WTC11 (cell line): ENCODE data around the gene SLC6A14. TPM values are rescaled to one million over a fixed set of nuclear protein-coding genes. Genes with fewer than 3 reads are reported as not detected.

Experiments
- ATAC-seq: fragments of 200-7000 bp; cut with Tn5 transposase; 2 replicates; pipeline ENCODE4 v1.10.0; 2021; ENCODE audit warnings: mild to moderate bottlenecking, moderate library complexity
- CTCF ChIA-PET: fragments of 300-600 bp; sonication (Branson Sonifier 250); formaldehyde crosslinking; loops from one replicate; lab custom pipeline; 2021; ENCODE audit warnings: antibody characterized with exemption; lab: Charles Lee
- POLR2A ChIA-PET: fragments of 350-600 bp; sonication (Branson Sonifier 250); formaldehyde crosslinking; loops from one replicate; lab custom pipeline; 2021; ENCODE audit warnings: antibody characterized with exemption; lab: Charles Lee
- DNase-seq: peaks from one replicate; pipeline ENCODE4 v3.0.0; 2021; ENCODE audit warnings: low spot score
- H3K27ac Mint-ChIP-seq: 2 replicates; pipeline ENCODE4 v1.8.0; 2021; ENCODE audit warnings: mixed read lengths
- H3K27me3 Mint-ChIP-seq: 2 replicates; pipeline ENCODE4 v1.8.0; 2021; ENCODE audit warnings: low read depth, mild to moderate bottlenecking, moderate library complexity, mixed read lengths
- H3K36me3 Mint-ChIP-seq: 2 replicates; pipeline ENCODE4 v1.8.0; 2021; ENCODE audit warnings: mixed read lengths
- H3K4me1 Mint-ChIP-seq: 2 replicates; pipeline ENCODE4 v1.8.0; 2022; ENCODE audit warnings: mixed read lengths
- H3K4me3 Mint-ChIP-seq: 2 replicates; pipeline ENCODE4 v1.8.0; 2021; ENCODE audit warnings: mild to moderate bottlenecking, moderate library complexity, mixed read lengths
- H3K9me3 Mint-ChIP-seq: 2 replicates; pipeline ENCODE4 v1.8.0; 2021; ENCODE audit warnings: mixed read lengths
- E2F1 ChIP-seq: sonication (generic); formaldehyde crosslinking; IDR thresholded peaks from 2 replicates; pipeline ENCODE4 v1.8.0; 2022; ENCODE audit warnings: mild to moderate bottlenecking, missing genetic modification reagents
- E2F4 ChIP-seq: sonication (generic); formaldehyde crosslinking; IDR thresholded peaks from 2 replicates; pipeline ENCODE4 v1.8.1; 2022; ENCODE audit warnings: low read depth, mild to moderate bottlenecking, moderate library complexity, missing genetic modification reagents, borderline replicate concordance
- HMGA2 ChIP-seq: fragments of 250-450 bp; sonication (Bioruptor Pico); IDR thresholded peaks from 2 replicates; pipeline ENCODE4 v1.4.0; 2021; ENCODE audit warnings: mild to moderate bottlenecking, moderate library complexity
- IRF1 ChIP-seq: sonication (generic); formaldehyde crosslinking; IDR thresholded peaks from 2 replicates; pipeline ENCODE4 v1.8.0; 2023; ENCODE audit warnings: missing genetic modification reagents
- IRF2 ChIP-seq: sonication (generic); formaldehyde crosslinking; IDR thresholded peaks from 2 replicates; pipeline ENCODE4 v1.8.0; 2022; ENCODE audit warnings: low read depth, missing genetic modification reagents, borderline replicate concordance
- JUN ChIP-seq: sonication (generic); formaldehyde crosslinking; IDR thresholded peaks from 2 replicates; pipeline ENCODE4 v1.8.0; 2023; ENCODE audit warnings: mild to moderate bottlenecking, missing genetic modification reagents
- MXD4 ChIP-seq: fragments of 250-450 bp; sonication (Bioruptor Pico); IDR thresholded peaks from 2 replicates; pipeline ENCODE4 v1.8.0; 2021; ENCODE audit warnings: mild to moderate bottlenecking, moderate library complexity, borderline replicate concordance
- MYBL2 ChIP-seq: sonication (generic); formaldehyde crosslinking; IDR thresholded peaks from 2 replicates; pipeline ENCODE4 v1.8.1; 2023; ENCODE audit warnings: mild to moderate bottlenecking, moderate library complexity, missing genetic modification reagents
- NR3C1 ChIP-seq: sonication (generic); formaldehyde crosslinking; conservative IDR thresholded peaks from 2 replicates; pipeline ENCODE4 v1.8.1; 2023; ENCODE audit warnings: low read depth, mild to moderate bottlenecking, missing genetic modification reagents
- PREB ChIP-seq: sonication (generic); formaldehyde crosslinking; IDR thresholded peaks from 2 replicates; pipeline ENCODE4 v1.8.1; 2022; ENCODE audit warnings: mild to moderate bottlenecking, missing genetic modification reagents, moderate library complexity, borderline replicate concordance
- RELA ChIP-seq: sonication (generic); formaldehyde crosslinking; IDR thresholded peaks from 2 replicates; pipeline ENCODE4 v1.8.1; 2022; ENCODE audit warnings: missing genetic modification reagents, mild to moderate bottlenecking, borderline replicate concordance
- ZNF138 ChIP-seq: sonication (generic); formaldehyde crosslinking; conservative IDR thresholded peaks from 2 replicates; pipeline ENCODE4 v1.8.1; 2022; ENCODE audit warnings: mild to moderate bottlenecking, moderate library complexity, missing genetic modification reagents
- ZNF219 ChIP-seq: sonication (generic); formaldehyde crosslinking; IDR thresholded peaks from 2 replicates; pipeline ENCODE4 v1.8.0; 2023; ENCODE audit warnings: missing genetic modification reagents, mild to moderate bottlenecking, borderline replicate concordance
- ZNF423 ChIP-seq: fragments of 250-450 bp; sonication (Bioruptor Pico); IDR thresholded peaks from 2 replicates; pipeline ENCODE4 v2.1.2; 2022; ENCODE audit warnings: mild to moderate bottlenecking, moderate library complexity
- total RNA-seq: library from RNA; stranded (reverse); gene quantifications from 3 replicates; pipeline ENCODE4 v1.2.3, GENCODE V29; 2021
- TF ChIP-seq, protein P1 (sequence below): sonication (generic); formaldehyde crosslinking; IDR thresholded peaks from 2 replicates; pipeline ENCODE4 v1.8.1; 2022; ENCODE audit warnings: low read depth, missing genetic modification reagents, borderline replicate concordance
- TF ChIP-seq, protein P2 (sequence below): fragments of 250-450 bp; sonication (Bioruptor Pico); IDR thresholded peaks from 2 replicates; pipeline ENCODE4 v1.8.0; 2021; ENCODE audit warnings: mild to moderate bottlenecking
- TF ChIP-seq, protein P3 (sequence below): sonication (generic); formaldehyde crosslinking; IDR thresholded peaks from 2 replicates; pipeline ENCODE4 v1.8.0; 2022; ENCODE audit warnings: mild to moderate bottlenecking, missing genetic modification reagents
- TF ChIP-seq, protein P4 (sequence below): sonication (generic); formaldehyde crosslinking; IDR thresholded peaks from 2 replicates; pipeline ENCODE4 v1.8.1; 2023; ENCODE audit warnings: mild to moderate bottlenecking, missing genetic modification reagents, borderline replicate concordance

SLC6A14 gene
- total RNA-seq, 1 experiment from 2014 or later = 0.07 TPM

GRCh38 chrX:116480059-116480458 lies 43.7 kb downstream of the SLC6A14 start (continued):
- TF ChIP-seq MXD4 (CRISPR knock-in tag) (no peak), ZNF138 (CRISPR knock-in tag) (no peak), IRF2 (CRISPR knock-in tag) (no peak)

DNA sequence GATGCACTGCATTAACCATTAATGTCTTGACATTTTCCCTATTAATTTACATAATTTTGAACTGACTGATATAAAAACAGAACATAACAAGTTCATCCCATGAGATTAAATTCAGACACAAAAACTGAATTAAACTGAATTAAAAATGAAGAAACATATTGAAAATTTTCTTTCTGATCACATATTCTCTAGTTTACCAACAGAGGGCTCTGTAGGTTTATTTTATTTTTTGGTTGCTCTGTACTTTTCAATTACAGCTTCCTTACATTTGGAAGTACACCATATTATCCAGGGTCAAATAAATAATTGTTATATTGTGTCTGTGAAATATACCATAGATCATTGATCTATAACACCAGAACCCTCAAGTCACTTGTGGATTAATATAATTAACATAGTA lies 53.7 kb downstream of the SLC6A14 start:
- Mint-ChIP-seq H3K27me3 (no peaks in the 10 kb centered on the region), H3K4me1 (no peaks in the 10 kb centered on the region), H3K27ac (no peak overlapping the region), H3K36me3 (no peaks in the 10 kb centered on the region), H3K4me3 (no peak overlapping the region), H3K9me3 (no peaks in the 10 kb centered on the region)
- ChIA-PET POLR2A (no interaction called here), CTCF (interaction anchor here (1.4 kb wide), 1 partner anchor 213 kb away, joined by 3 read pairs; no protein-coding TSS in a partner anchor)
- ATAC-seq (no peak), DNase-seq (no peak)
- TF ChIP-seq NR3C1 (CRISPR knock-in tag) = no peak

GRCh38 chrX:116493271-116493670 lies 56.9 kb downstream of the SLC6A14 start:
- TF ChIP-seq JUN (no peak), MYBL2 (CRISPR knock-in tag) (no peak)
- Mint-ChIP-seq H3K27ac (no peak overlapping the region), H3K36me3 (no peaks in the 10 kb centered on the region), H3K4me1 (no peaks in the 10 kb centered on the region), H3K4me3 (no peak overlapping the region), H3K27me3 (no peaks in the 10 kb centered on the region; the same call in 1 of the 2 replicates), H3K9me3 (no peaks in the 10 kb centered on the region)
- DNase-seq (no peak), ATAC-seq (no peak)
- ChIA-PET CTCF (no interaction called here), POLR2A (no interaction called here)

- Mint-ChIP-seq H3K4me3 (no peak overlapping the region), H3K9me3 (no peaks in the 10 kb centered on the region), H3K27me3 (no peaks in the 10 kb centered on the region; the same call in none of the 2 replicates), H3K27ac (no peak overlapping the region), H3K36me3 (no peaks in the 10 kb centered on the region), H3K4me1 (no peaks in the 10 kb centered on the region)
- ATAC-seq = no peak
- no peak for DNase-seq
- POLR2A ChIA-PET = no interaction called here
- CTCF ChIA-PET = no interaction called here
- no peak for TF ChIP-seq MXD4 (CRISPR knock-in tag)
- no peak for TF ChIP-seq HMGA2
- TF ChIP-seq E2F4 (CRISPR knock-in tag) = no peak
- no peak for TF ChIP-seq IRF1 (CRISPR knock-in tag)
- TF ChIP-seq, protein P1, sequence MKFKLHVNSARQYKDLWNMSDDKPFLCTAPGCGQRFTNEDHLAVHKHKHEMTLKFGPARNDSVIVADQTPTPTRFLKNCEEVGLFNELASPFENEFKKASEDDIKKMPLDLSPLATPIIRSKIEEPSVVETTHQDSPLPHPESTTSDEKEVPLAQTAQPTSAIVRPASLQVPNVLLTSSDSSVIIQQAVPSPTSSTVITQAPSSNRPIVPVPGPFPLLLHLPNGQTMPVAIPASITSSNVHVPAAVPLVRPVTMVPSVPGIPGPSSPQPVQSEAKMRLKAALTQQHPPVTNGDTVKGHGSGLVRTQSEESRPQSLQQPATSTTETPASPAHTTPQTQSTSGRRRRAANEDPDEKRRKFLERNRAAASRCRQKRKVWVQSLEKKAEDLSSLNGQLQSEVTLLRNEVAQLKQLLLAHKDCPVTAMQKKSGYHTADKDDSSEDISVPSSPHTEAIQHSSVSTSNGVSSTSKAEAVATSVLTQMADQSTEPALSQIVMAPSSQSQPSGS (CRISPR knock-in tag) = no peak
- TF ChIP-seq ZNF423 (CRISPR knock-in tag) = no peak
- no peak for TF ChIP-seq PREB
- no peak for TF ChIP-seq ZNF219
- no peak for TF ChIP-seq E2F1
- TF ChIP-seq RELA = no peak
- TF ChIP-seq, protein P2, sequence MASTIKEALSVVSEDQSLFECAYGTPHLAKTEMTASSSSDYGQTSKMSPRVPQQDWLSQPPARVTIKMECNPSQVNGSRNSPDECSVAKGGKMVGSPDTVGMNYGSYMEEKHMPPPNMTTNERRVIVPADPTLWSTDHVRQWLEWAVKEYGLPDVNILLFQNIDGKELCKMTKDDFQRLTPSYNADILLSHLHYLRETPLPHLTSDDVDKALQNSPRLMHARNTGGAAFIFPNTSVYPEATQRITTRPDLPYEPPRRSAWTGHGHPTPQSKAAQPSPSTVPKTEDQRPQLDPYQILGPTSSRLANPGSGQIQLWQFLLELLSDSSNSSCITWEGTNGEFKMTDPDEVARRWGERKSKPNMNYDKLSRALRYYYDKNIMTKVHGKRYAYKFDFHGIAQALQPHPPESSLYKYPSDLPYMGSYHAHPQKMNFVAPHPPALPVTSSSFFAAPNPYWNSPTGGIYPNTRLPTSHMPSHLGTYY (CRISPR knock-in tag) = no peak
- TF ChIP-seq, protein P3, sequence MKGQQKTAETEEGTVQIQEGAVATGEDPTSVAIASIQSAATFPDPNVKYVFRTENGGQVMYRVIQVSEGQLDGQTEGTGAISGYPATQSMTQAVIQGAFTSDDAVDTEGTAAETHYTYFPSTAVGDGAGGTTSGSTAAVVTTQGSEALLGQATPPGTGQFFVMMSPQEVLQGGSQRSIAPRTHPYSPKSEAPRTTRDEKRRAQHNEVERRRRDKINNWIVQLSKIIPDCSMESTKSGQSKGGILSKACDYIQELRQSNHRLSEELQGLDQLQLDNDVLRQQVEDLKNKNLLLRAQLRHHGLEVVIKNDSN (CRISPR knock-in tag) = no peak
- TF ChIP-seq, protein P4, sequence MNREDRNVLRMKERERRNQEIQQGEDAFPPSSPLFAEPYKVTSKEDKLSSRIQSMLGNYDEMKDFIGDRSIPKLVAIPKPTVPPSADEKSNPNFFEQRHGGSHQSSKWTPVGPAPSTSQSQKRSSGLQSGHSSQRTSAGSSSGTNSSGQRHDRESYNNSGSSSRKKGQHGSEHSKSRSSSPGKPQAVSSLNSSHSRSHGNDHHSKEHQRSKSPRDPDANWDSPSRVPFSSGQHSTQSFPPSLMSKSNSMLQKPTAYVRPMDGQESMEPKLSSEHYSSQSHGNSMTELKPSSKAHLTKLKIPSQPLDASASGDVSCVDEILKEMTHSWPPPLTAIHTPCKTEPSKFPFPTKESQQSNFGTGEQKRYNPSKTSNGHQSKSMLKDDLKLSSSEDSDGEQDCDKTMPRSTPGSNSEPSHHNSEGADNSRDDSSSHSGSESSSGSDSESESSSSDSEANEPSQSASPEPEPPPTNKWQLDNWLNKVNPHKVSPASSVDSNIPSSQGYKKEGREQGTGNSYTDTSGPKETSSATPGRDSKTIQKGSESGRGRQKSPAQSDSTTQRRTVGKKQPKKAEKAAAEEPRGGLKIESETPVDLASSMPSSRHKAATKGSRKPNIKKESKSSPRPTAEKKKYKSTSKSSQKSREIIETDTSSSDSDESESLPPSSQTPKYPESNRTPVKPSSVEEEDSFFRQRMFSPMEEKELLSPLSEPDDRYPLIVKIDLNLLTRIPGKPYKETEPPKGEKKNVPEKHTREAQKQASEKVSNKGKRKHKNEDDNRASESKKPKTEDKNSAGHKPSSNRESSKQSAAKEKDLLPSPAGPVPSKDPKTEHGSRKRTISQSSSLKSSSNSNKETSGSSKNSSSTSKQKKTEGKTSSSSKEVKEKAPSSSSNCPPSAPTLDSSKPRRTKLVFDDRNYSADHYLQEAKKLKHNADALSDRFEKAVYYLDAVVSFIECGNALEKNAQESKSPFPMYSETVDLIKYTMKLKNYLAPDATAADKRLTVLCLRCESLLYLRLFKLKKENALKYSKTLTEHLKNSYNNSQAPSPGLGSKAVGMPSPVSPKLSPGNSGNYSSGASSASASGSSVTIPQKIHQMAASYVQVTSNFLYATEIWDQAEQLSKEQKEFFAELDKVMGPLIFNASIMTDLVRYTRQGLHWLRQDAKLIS = no peak
- TF ChIP-seq IRF2 (CRISPR knock-in tag) = no peak
Measured at GRCh38 chrX:116499780-116500179, 63.4 kb downstream of the SLC6A14 start.
